ENCODE data around the gene GPR161. TPM values are rescaled to one million over a fixed set of nuclear protein-coding genes. Genes with fewer than 3 reads are reported as not detected.

The GPR161 gene
- total RNA-seq, 4 donors from 2014 or later, result 19.5 to 46.7 (median 22.9) TPM

- TF ChIP-seq CTCF (IDR thresholded peaks at IDR 0.05), result no peak
- no peak for TF ChIP-seq POLR2A (IDR thresholded peaks at IDR 0.05; ENCODE audit: low read depth)
- no peaks in the 10 kb centered on the region for H3K36me3 ChIP-seq
- peak overlapping the region; percentile 85 to 90 (median 88) for H3K27ac ChIP-seq (replicated peaks in 1 of 4)
- WGBS, result under 1% methylated on average over 19 of the region's 63 CpGs
- H3K27me3 ChIP-seq, result no peaks in the 10 kb centered on the region
- peaks cover 18 to 35% (median 23%) of the 10 kb centered on the region in 4 donors for H3K4me1 ChIP-seq
- H3K9me3 ChIP-seq, result no peaks in the 10 kb centered on the region
- intact Hi-C loops (cut with DNase I), result no loop called here
- no peak for DNase-seq (ENCODE audit: extremely low spot score)
- peak overlapping the region; percentile 80 to 92 (median 84) for H3K4me3 ChIP-seq
Observed at GRCh38 chr1:168135921-168136708, 615 bp downstream of the GPR161 start.

GRCh38 chr1:168135116-168135920 is 1.4 kb downstream of the GPR161 start:
- TF ChIP-seq CTCF (IDR thresholded peaks at IDR 0.05) (no peak), POLR2AphosphoS5 (IDR thresholded peaks at IDR 0.05) (no peak), EP300 (IDR thresholded peaks at IDR 0.05) (no peak), POLR2A (IDR thresholded peaks at IDR 0.05; ENCODE audit: low read depth) (no peak)
- peak overlapping the region; percentile 80 to 92 (median 84) for H3K4me3 ChIP-seq
- H3K36me3 ChIP-seq, result peaks cover 0 to 6% (median 0%) of the 10 kb centered on the region in 4 donors
- 36% methylated on average over 12 of the region's 12 CpGs for WGBS
- H3K27ac ChIP-seq (replicated peaks in 1 of 4), result peak overlapping the region; percentile 1 to 90 (median 88)
- H3K9me3 ChIP-seq, result no peaks in the 10 kb centered on the region
- peak; percentile 70 for DNase-seq (ENCODE audit: extremely low spot score)
- H3K4me1 ChIP-seq, result peaks cover 18 to 35% (median 23%) of the 10 kb centered on the region in 4 donors
- no peaks in the 10 kb centered on the region for H3K27me3 ChIP-seq
- intact Hi-C loops (cut with DNase I), result no loop called here

- WGBS, result 74% methylated on average over 7 of the region's 7 CpGs
- Histone ChIP-seq H3K4me1 (peaks cover 18 to 35% (median 23%) of the 10 kb centered on the region in 4 donors), H3K27ac (replicated peaks in 1 of 4) (no peak overlapping the region), H3K36me3 (peaks cover 0 to 12% (median 0%) of the 10 kb centered on the region in 4 donors), H3K4me3 (peak overlapping the region; percentile 80 to 92 (median 84)), H3K27me3 (no peaks in the 10 kb centered on the region), H3K9me3 (no peaks in the 10 kb centered on the region)
- DNase-seq (ENCODE audit: extremely low spot score), result peak; percentile 24
- intact Hi-C loops (cut with DNase I), result no loop called here
- TF ChIP-seq CTCF (IDR thresholded peaks at IDR 0.05) (no peak), POLR2AphosphoS5 (IDR thresholded peaks at IDR 0.05) (no peak), EP300 (IDR thresholded peaks at IDR 0.05) (no peak), POLR2A (IDR thresholded peaks at IDR 0.05; ENCODE audit: low read depth) (no peak)
Observed at GRCh38 chr1:168134642-168135041, 2.1 kb downstream of the GPR161 start.

- Histone ChIP-seq H3K4me3 (no peak overlapping the region), H3K4me1 (peaks cover 18 to 35% (median 23%) of the 10 kb centered on the region in 4 donors), H3K36me3 (peaks cover 0 to 13% (median 0%) of the 10 kb centered on the region in 4 donors), H3K27ac (replicated peaks in 1 of 4) (no peak overlapping the region), H3K9me3 (no peaks in the 10 kb centered on the region), H3K27me3 (no peaks in the 10 kb centered on the region)
- peak; percentile 4 for DNase-seq (ENCODE audit: extremely low spot score)
- WGBS, result 57% methylated on average over 1 of the region's 1 CpG
- intact Hi-C loops (cut with DNase I), result no loop called here
- no peak for TF ChIP-seq CTCF (IDR thresholded peaks at IDR 0.05)
- TF ChIP-seq POLR2AphosphoS5 (IDR thresholded peaks at IDR 0.05), result no peak
- no peak for TF ChIP-seq POLR2A (IDR thresholded peaks at IDR 0.05; ENCODE audit: low read depth)
- TF ChIP-seq EP300 (IDR thresholded peaks at IDR 0.05), result no peak
Observed at GRCh38 chr1:168134132-168134531, 2.6 kb downstream of the GPR161 start.

Measured in esophagus muscularis mucosa (tissue), 4 donors.